H9 (cell line): ENCODE results near the gene RB1. TPM values are rescaled to one million over a fixed set of nuclear protein-coding genes. Genes with fewer than 3 reads are reported as not detected.

ENCODE experiments used
- DNase-seq: peaks from one replicate; pipeline ENCODE4 v3.0.0-alpha.2; 2017
- H2AFZ ChIP-seq: one replicate; pipeline ENCODE4 v1.6.1; 2013; ENCODE audit warnings: mild to moderate bottlenecking, low read length, control low read depth, moderate library complexity
- H2AK5ac ChIP-seq: 2 replicates; pipeline ENCODE4 v1.6.1; 2013; ENCODE audit warnings: low read length, control low read depth, mixed read lengths; ENCODE audit not compliant: insufficient read length
- H2BK120ac ChIP-seq: one replicate; pipeline ENCODE4 v1.6.1; 2013; ENCODE audit warnings: low read depth, mild to moderate bottlenecking, low read length, control low read depth, inconsistent platforms; ENCODE audit not compliant: poor library complexity, severe bottlenecking
- H2BK12ac ChIP-seq: 2 replicates; pipeline ENCODE4 v1.6.1; 2013; ENCODE audit warnings: low read length, control low read depth, mixed read lengths, low read depth; ENCODE audit not compliant: insufficient read length
- H2BK15ac ChIP-seq: 2 replicates; pipeline ENCODE4 v1.6.1; 2013; ENCODE audit warnings: low read depth, low read length, control low read depth
- H2BK20ac ChIP-seq: one replicate; pipeline ENCODE4 v1.6.1; 2013; ENCODE audit warnings: low read depth, mild to moderate bottlenecking, low read length, control low read depth, inconsistent platforms; ENCODE audit not compliant: poor library complexity, severe bottlenecking
- H2BK5ac ChIP-seq: 2 replicates; pipeline ENCODE4 v1.6.1; 2013; ENCODE audit warnings: low read length, control low read depth, mixed read lengths; ENCODE audit not compliant: insufficient read length
- H3K14ac ChIP-seq: 2 replicates; pipeline ENCODE4 v1.6.1; 2013; ENCODE audit warnings: low read length, control low read depth; ENCODE audit not compliant: insufficient read depth
- H3K18ac ChIP-seq: 2 replicates; pipeline ENCODE4 v1.6.1; 2013; ENCODE audit warnings: low read depth, mild to moderate bottlenecking, mixed read lengths, low read length, control low read depth; ENCODE audit not compliant: insufficient read length
- H3K23ac ChIP-seq: 2 replicates; pipeline ENCODE4 v1.6.1; 2013; ENCODE audit warnings: low read length, control low read depth, mixed read lengths, low read depth; ENCODE audit not compliant: insufficient read length
- H3K23me2 ChIP-seq: 2 replicates; pipeline ENCODE4 v1.6.1; 2013; ENCODE audit warnings: low read depth, mild to moderate bottlenecking, mixed read lengths, low read length, control low read depth; ENCODE audit not compliant: insufficient read length, poor library complexity, severe bottlenecking
- H3K27ac ChIP-seq: 2 replicates; pipeline ENCODE4 v1.5.1; 2013; ENCODE audit warnings: low read length, control low read depth, mixed read lengths, low read depth; ENCODE audit not compliant: insufficient read length
- H3K27me3 ChIP-seq: 2 replicates; pipeline ENCODE4 v1.6.1; 2013; ENCODE audit warnings: low read length, control low read depth, inconsistent platforms; ENCODE audit not compliant: insufficient read depth
- H3K4ac ChIP-seq: 2 replicates; pipeline ENCODE4 v1.6.1; 2013; ENCODE audit warnings: low read depth, mild to moderate bottlenecking, control low read depth, inconsistent platforms, low read length, moderate library complexity
- H3K4me1 ChIP-seq: 2 replicates; pipeline ENCODE4 v1.6.1; 2013; ENCODE audit warnings: low read length, control low read depth, inconsistent platforms; ENCODE audit not compliant: insufficient read depth
- H3K4me2 ChIP-seq: 2 replicates; pipeline ENCODE4 v1.6.1; 2013; ENCODE audit warnings: low read length, control low read depth, mixed read lengths; ENCODE audit not compliant: insufficient read length, insufficient read depth
- H3K56ac ChIP-seq: 2 replicates; pipeline ENCODE4 v1.6.1; 2013; ENCODE audit warnings: low read depth, mild to moderate bottlenecking, mixed read lengths, low read length, control low read depth; ENCODE audit not compliant: insufficient read length
- H3K79me1 ChIP-seq: 2 replicates; pipeline ENCODE4 v1.6.1; 2013; ENCODE audit warnings: low read depth, mild to moderate bottlenecking, moderate library complexity, low read length, control low read depth, inconsistent platforms; ENCODE audit not compliant: insufficient read depth, poor library complexity, severe bottlenecking
- H3K79me2 ChIP-seq: 2 replicates; pipeline ENCODE4 v1.6.1; 2013; ENCODE audit warnings: low read length, control low read depth, inconsistent platforms; ENCODE audit not compliant: insufficient read depth
- H3K9ac ChIP-seq: 2 replicates; pipeline ENCODE4 v1.6.1; 2013; ENCODE audit warnings: low read length, control low read depth, mixed read lengths; ENCODE audit not compliant: insufficient read length; ENCODE audit errors: extremely low read depth
- H3K9me3 ChIP-seq: one replicate; pipeline ENCODE4 v1.6.1; 2013; ENCODE audit warnings: low read depth, low read length, inconsistent platforms; ENCODE audit not compliant: control insufficient read depth
- H3T11ph ChIP-seq: one replicate; pipeline ENCODE4 v1.6.1; 2013; ENCODE audit warnings: mild to moderate bottlenecking, low read length, control low read depth, inconsistent platforms
- H4K20me1 ChIP-seq: one replicate; pipeline ENCODE4 v1.6.1; 2013; ENCODE audit not compliant: control insufficient read depth, insufficient read length, insufficient read depth
- H4K5ac ChIP-seq: 2 replicates; pipeline ENCODE4 v1.6.1; 2013; ENCODE audit warnings: low read depth, mild to moderate bottlenecking, mixed read lengths, low read length, control low read depth; ENCODE audit not compliant: insufficient read length
- H4K8ac ChIP-seq: replicated peaks from 2 replicates; pipeline ENCODE4 v1.6.1; 2013; ENCODE audit warnings: low read length, control low read depth, mixed read lengths, low read depth; ENCODE audit not compliant: insufficient read length
- H4K91ac ChIP-seq: 2 replicates; pipeline ENCODE4 v1.6.1; 2013; ENCODE audit warnings: low read depth, mild to moderate bottlenecking, moderate library complexity, mixed read lengths, low read length, control low read depth; ENCODE audit not compliant: insufficient read length
- H3K27ac Mint-ChIP-seq, 3 experiments: 2 replicates in 2 of 3; 3 replicates in 1 of 3; pipeline ENCODE4 v1.8.0; 2020 to 2021; ENCODE audit warnings: mixed read lengths in 3 of 3, mild to moderate bottlenecking in 1 of 3, moderate library complexity in 1 of 3
- H3K27me3 Mint-ChIP-seq: 2 replicates; pipeline ENCODE4 v1.8.0; 2021; ENCODE audit warnings: low read depth, mild to moderate bottlenecking, moderate library complexity, mixed read lengths
- H3K36me3 Mint-ChIP-seq, 3 experiments: 2 replicates in 2 of 3; 3 replicates in 1 of 3; pipeline ENCODE4 v1.8.0; 2020 to 2021; ENCODE audit warnings: low read depth in 3 of 3, mixed read lengths in 3 of 3; ENCODE audit not compliant: insufficient read depth in 1 of 3
- H3K4me1 Mint-ChIP-seq, 2 experiments: 2 replicates each; pipeline ENCODE4 v1.8.0; 2020; ENCODE audit warnings: mixed read lengths in 2 of 2
- H3K4me3 Mint-ChIP-seq, 2 experiments: 2 replicates in 1 of 2; 3 replicates in 1 of 2; pipeline ENCODE4 v1.8.0; 2020 to 2021; ENCODE audit warnings: mild to moderate bottlenecking in 2 of 2, mixed read lengths in 2 of 2, moderate library complexity in 1 of 2
- H3K9me3 Mint-ChIP-seq, 2 experiments: 2 replicates in 1 of 2; 3 replicates in 1 of 2; pipeline ENCODE4 v1.8.0; 2020; ENCODE audit warnings: mild to moderate bottlenecking in 2 of 2, mixed read lengths in 2 of 2, moderate library complexity in 1 of 2
- CTCF ChIP-seq: fragments of 200-600 bp; sonication (generic); conservative IDR thresholded peaks from 3 replicates; pipeline ENCODE4 v1.8.0; 2021; ENCODE audit warnings: antibody characterized with exemption, mild to moderate bottlenecking
- WGBS: extraction: QIAGEN DNeasy Blood & Tissue Kit; methylation state at CpG from one replicate; pipeline ENCODE4 v1.1.7; 2013; ENCODE audit warnings: missing lambda C conversion rate, low lambda C conversion rate, mixed read lengths; ENCODE audit not compliant: insufficient read length; ENCODE audit errors: extremely low coverage; 5-methylcytosine and 5-hydroxymethylcytosine counted together
- total RNA-seq: library from RNA; stranded (reverse); gene quantifications from 2 replicates; pipeline ENCODE4 v1.2.1, GENCODE V29; 2021

Gene RB1
- total RNA-seq, 1 experiment from 2014 or later: 20.5 TPM

GRCh38 chr13:48507021-48507420 is 203.5 kb downstream of the RB1 start:
- H2AFZ ChIP-seq: no peak overlapping the region
- Mint-ChIP-seq H3K27me3 (no peaks in the 10 kb centered on the region), H3K4me3 (no peak overlapping the region), H3K27ac (peak overlapping the region in 2 of 3 experiments; percentile 21 to 55; a peak in 1 of 7 replicates), H3K9me3 (no peaks in the 10 kb centered on the region), H3K4me1 (peaks cover 12 to 14% of the 10 kb centered on the region in 2 experiments), H3K36me3 (peaks cover 0 to 5% (median 0%) of the 10 kb centered on the region in 3 experiments; a peak in 1 of 7 replicates)
- H4K8ac ChIP-seq: no peak overlapping the region
- H2AK5ac ChIP-seq: no peak overlapping the region
- H3K4me1 ChIP-seq: peaks cover 2% of the 10 kb centered on the region; the same call in 1 of the 2 replicates
- H2BK12ac ChIP-seq: no peak overlapping the region
- no peak overlapping the region for H3K9ac ChIP-seq
- H3K79me2 ChIP-seq: no peaks in the 10 kb centered on the region
- H2BK20ac ChIP-seq: no peak overlapping the region
- no peak overlapping the region for H2BK5ac ChIP-seq
- H3K23ac ChIP-seq: no peak overlapping the region
- H3K4ac ChIP-seq: no peak overlapping the region
- H4K5ac ChIP-seq: no peak overlapping the region
- H4K91ac ChIP-seq: no peak overlapping the region
- H4K20me1 ChIP-seq: no peaks in the 10 kb centered on the region
- H3K23me2 ChIP-seq: no peaks in the 10 kb centered on the region
- DNase-seq: no peak
- no peak overlapping the region for H3K4me2 ChIP-seq
- no peaks in the 10 kb centered on the region for H3K79me1 ChIP-seq
- no peak overlapping the region for H2BK120ac ChIP-seq
- H3K9me3 ChIP-seq: no peaks in the 10 kb centered on the region
- no peak overlapping the region for H3T11ph ChIP-seq
- no peak for TF ChIP-seq CTCF
- no peaks in the 10 kb centered on the region for H3K27me3 ChIP-seq
- no CpG with 5 or more reads among the region's 10 CpGs for WGBS
- no peak overlapping the region for H3K14ac ChIP-seq
- H2BK15ac ChIP-seq: no peak overlapping the region
- no peak overlapping the region for H3K27ac ChIP-seq
- no peak overlapping the region for H3K18ac ChIP-seq
- H3K56ac ChIP-seq: no peak overlapping the region
